ENCODE data around the gene PRPF8. TPM values are rescaled to one million over a fixed set of nuclear protein-coding genes. Genes with fewer than 3 reads are reported as not detected.

Gene PRPF8
- total RNA-seq, 1 donor from 2014 or later = 57.7 TPM

GRCh38 chr17:1648963-1649843, 35.5 kb downstream of the PRPF8 start:
- no peaks in the 10 kb centered on the region for H3K27me3 ChIP-seq (ENCODE audit: control insufficient read depth, insufficient read depth, low read length)
- peak; percentile 93 for TF ChIP-seq CTCF (IDR thresholded peaks at IDR 0.05; ENCODE audit: insufficient read depth, low read length, severe bottlenecking)
- no peak for FAIRE-seq
- peaks cover 26% of the 10 kb centered on the region for H3K36me3 ChIP-seq (ENCODE audit: control insufficient read depth, insufficient read depth, low read length)
- peak overlapping the region; percentile 65 for H3K4me3 ChIP-seq (ENCODE audit: low read depth, low read length)
- peak; percentile 86 for DNase-seq (ENCODE audit: low read depth)

GRCh38 chr17:1648173-1648962, 36.3 kb downstream of the PRPF8 start:
- DNase-seq (ENCODE audit: low read depth) (peak; percentile 12), FAIRE-seq (no peak)
- Histone ChIP-seq H3K36me3 (ENCODE audit: control insufficient read depth, insufficient read depth, low read length) (peaks cover 18% of the 10 kb centered on the region), H3K27me3 (ENCODE audit: control insufficient read depth, insufficient read depth, low read length) (no peaks in the 10 kb centered on the region), H3K4me3 (ENCODE audit: low read depth, low read length) (peak overlapping the region; percentile 45)
- TF ChIP-seq CTCF (IDR thresholded peaks at IDR 0.05; ENCODE audit: insufficient read depth, low read length, severe bottlenecking) = no peak

GRCh38 chr17:1647802-1648171, 36.9 kb downstream of the PRPF8 start:
- TF ChIP-seq CTCF (IDR thresholded peaks at IDR 0.05; ENCODE audit: insufficient read depth, low read length, severe bottlenecking) = no peak
- Histone ChIP-seq H3K4me3 (ENCODE audit: low read depth, low read length) (no peak overlapping the region), H3K27me3 (ENCODE audit: control insufficient read depth, insufficient read depth, low read length) (no peaks in the 10 kb centered on the region), H3K36me3 (ENCODE audit: control insufficient read depth, insufficient read depth, low read length) (peaks cover 14% of the 10 kb centered on the region)
- DNase-seq (ENCODE audit: low read depth) (no peak), FAIRE-seq (no peak)

GRCh38 chr17:1646199-1646875, 38.3 kb downstream of the PRPF8 start:
- Histone ChIP-seq H3K27me3 (ENCODE audit: control insufficient read depth, insufficient read depth, low read length) (no peaks in the 10 kb centered on the region), H3K4me3 (ENCODE audit: low read depth, low read length) (no peak overlapping the region), H3K36me3 (ENCODE audit: control insufficient read depth, insufficient read depth, low read length) (peaks cover 9% of the 10 kb centered on the region)
- FAIRE-seq (no peak), DNase-seq (ENCODE audit: low read depth) (no peak)
- TF ChIP-seq CTCF (IDR thresholded peaks at IDR 0.05; ENCODE audit: insufficient read depth, low read length, severe bottlenecking) = no peak

- no peak for TF ChIP-seq CTCF (IDR thresholded peaks at IDR 0.05; ENCODE audit: insufficient read depth, low read length, severe bottlenecking)
- Histone ChIP-seq H3K36me3 (ENCODE audit: control insufficient read depth, insufficient read depth, low read length) (peaks cover 2% of the 10 kb centered on the region), H3K27me3 (ENCODE audit: control insufficient read depth, insufficient read depth, low read length) (no peaks in the 10 kb centered on the region), H3K4me3 (ENCODE audit: low read depth, low read length) (no peak within 1 kb of the TSS)
- FAIRE-seq = no peak
- no peak for DNase-seq (ENCODE audit: low read depth)
Measured at GRCh38 chr17:1645207-1646171, 39.2 kb downstream of the PRPF8 start, which contains the start of gene SCARF1. Gene SCARF1, minus strand, starts transcription at chr17:1645732. Its CDS starts 35 bp downstream, at chr17:1645697.
